CD14-positive monocyte (primary cell): Measurements from ENCODE around the gene IPO8. TPM values are rescaled to one million over a fixed set of nuclear protein-coding genes. Genes with fewer than 3 reads are reported as not detected.
"Not testable (repeated sequence)": the region's sequence is repeated elsewhere in the genome, so short reads cannot be mapped to it uniquely, and the experiment has no call there.

Experiments
- DNase-seq, 3 donors: peaks; one replicate each; pipeline ENCODE4 v3.0.0-alpha.2; 2011 to 2022
- H2AFZ ChIP-seq: 2 replicates; pipeline ENCODE4 v1.6.0; 2012; ENCODE audit warnings: mild to moderate bottlenecking, low read depth, low read length, inconsistent platforms; ENCODE audit not compliant: insufficient read depth, poor library complexity, severe bottlenecking
- H3K27ac ChIP-seq, 2 donors: 1 replicate in 1 of 2; 2 replicates in 1 of 2; pipeline ENCODE4 v1.5.1; 2012 to 2013; ENCODE audit warnings: low read length in 2 of 2, control low read depth in 1 of 2, inconsistent platforms in 1 of 2, low read depth in 1 of 2, mild to moderate bottlenecking in 1 of 2
- H3K27me3 ChIP-seq, 2 donors: one replicate each; pipeline versions ENCODE4 v1.6.0 to v1.6.1; 2011 to 2013; ENCODE audit warnings: low read length in 2 of 2; ENCODE audit not compliant: control insufficient read depth in 2 of 2, insufficient read depth in 2 of 2
- H3K36me3 ChIP-seq, 2 donors: replicated peaks in 1 of 2; 1 replicate in 1 of 2; 2 replicates in 1 of 2; pipeline versions ENCODE4 v1.5.1 to v1.6.1; 2012 to 2013; ENCODE audit warnings: low read length in 2 of 2, control low read depth in 1 of 2, inconsistent platforms in 1 of 2, mild to moderate bottlenecking in 1 of 2; ENCODE audit not compliant: insufficient read depth in 2 of 2, control insufficient read depth in 1 of 2
- H3K4me1 ChIP-seq, 2 donors: 1 replicate in 1 of 2; 2 replicates in 1 of 2; pipeline versions ENCODE4 v1.5.1 to v1.6.1; 2012 to 2013; ENCODE audit warnings: low read length in 2 of 2, control low read depth in 1 of 2, inconsistent platforms in 1 of 2, mild to moderate bottlenecking in 1 of 2, moderate library complexity in 1 of 2; ENCODE audit not compliant: insufficient read depth in 2 of 2, control insufficient read depth in 1 of 2
- H3K4me2 ChIP-seq: replicated peaks from 2 replicates; pipeline ENCODE3; 2012; ENCODE audit warnings: low read length, moderate library complexity, mild to moderate bottlenecking; ENCODE audit not compliant: poor library complexity, severe bottlenecking; ENCODE audit errors: extremely low read depth
- H3K4me3 ChIP-seq, 3 experiments: fragments of 200-600 bp in 1 of 3; sonication (generic) in 1 of 3; replicated peaks in 1 of 3; 1 replicate in 2 of 3; 2 replicates in 1 of 3; pipeline ENCODE4 v1.5.1; 2011 to 2013; ENCODE audit warnings: low read length in 3 of 3, mild to moderate bottlenecking in 3 of 3, control low read depth in 2 of 3, low read depth in 2 of 3, inconsistent platforms in 1 of 3, moderate library complexity in 1 of 3
- H3K79me2 ChIP-seq: 2 replicates; pipeline ENCODE4 v1.6.0; 2012; ENCODE audit warnings: mild to moderate bottlenecking, control low read depth, inconsistent platforms, low read length, moderate library complexity; ENCODE audit not compliant: insufficient read depth
- H3K9ac ChIP-seq: 2 replicates; pipeline ENCODE4 v1.6.0; 2017; ENCODE audit warnings: low read length, mild to moderate bottlenecking; ENCODE audit not compliant: insufficient read depth, poor library complexity, severe bottlenecking
- H3K9me3 ChIP-seq, 2 donors: replicated peaks in 1 of 2; 1 replicate in 1 of 2; 2 replicates in 1 of 2; pipeline versions ENCODE4 v1.5.1 to v1.6.1; 2012 to 2013; ENCODE audit warnings: low read length in 2 of 2, control low read depth in 1 of 2; ENCODE audit not compliant: control insufficient read depth in 1 of 2, insufficient read depth in 1 of 2
- H4K20me1 ChIP-seq: 2 replicates; pipeline ENCODE4 v1.6.0; 2012; ENCODE audit warnings: mild to moderate bottlenecking, low read length, control low read depth, moderate library complexity; ENCODE audit not compliant: insufficient read depth
- H3K27ac Mint-ChIP-seq, 7 donors: one replicate each; pipeline ENCODE4 v1.8.0; 2020; ENCODE audit warnings: mild to moderate bottlenecking in 7 of 7, mixed read lengths in 7 of 7, moderate library complexity in 6 of 7, inconsistent platforms in 2 of 7
- H3K27me3 Mint-ChIP-seq, 3 donors: one replicate each; pipeline ENCODE4 v1.8.0; 2021 to 2022; ENCODE audit warnings: low read depth in 3 of 3, mild to moderate bottlenecking in 3 of 3, mixed read lengths in 3 of 3, moderate library complexity in 3 of 3, inconsistent platforms in 1 of 3
- H3K36me3 Mint-ChIP-seq, 2 donors: one replicate each; pipeline ENCODE4 v1.8.0; 2020; ENCODE audit warnings: mixed read lengths in 2 of 2, inconsistent platforms in 1 of 2, mild to moderate bottlenecking in 1 of 2
- H3K4me1 Mint-ChIP-seq: one replicate; pipeline ENCODE4 v1.8.0; 2020; ENCODE audit warnings: mild to moderate bottlenecking, mixed read lengths
- H3K4me3 Mint-ChIP-seq, 2 donors: one replicate each; pipeline ENCODE4 v1.8.0; 2020; ENCODE audit warnings: mild to moderate bottlenecking in 2 of 2, mixed read lengths in 2 of 2, moderate library complexity in 1 of 2
- H3K9me3 Mint-ChIP-seq, 7 donors: one replicate each; pipeline ENCODE4 v1.8.0; 2020 to 2022; ENCODE audit warnings: mixed read lengths in 7 of 7, mild to moderate bottlenecking in 6 of 7, moderate library complexity in 6 of 7, inconsistent platforms in 2 of 7
- CTCF ChIP-seq: fragments of 200-600 bp; IDR thresholded peaks from one replicate; pipeline ENCODE4 v1.8.0; 2022; ENCODE audit warnings: antibody characterized with exemption, mild to moderate bottlenecking
- WGBS: methylation state at CpG from one replicate; pipeline ENCODE4 v1.1.5; 2013; ENCODE audit warnings: missing lambda C conversion rate; ENCODE audit not compliant: insufficient coverage; 5-methylcytosine and 5-hydroxymethylcytosine counted together
- intact Hi-C, 2 donors: fragments of 100-400 bp; cut with micrococcal nuclease; formaldehyde crosslinking; loops; one replicate each; pipeline versions ENCODE4 v1.15.0 to v1.15.1; 2023
- polyA plus RNA-seq, 3 donors: library from polyadenylated mRNA; depleted of rRNA in 1 of 3; unstranded in 2 of 3; stranded (reverse) in 1 of 3; fragments of 300-500 nt in 2 of 3; fragments of >200 nt in 1 of 3; fragmentation: Illumina TruSeq in 2 of 3; gene quantifications; 1 replicate in 2 of 3; 2 replicates in 1 of 3; pipeline ENCODE4 v1.2.3, GENCODE V29; 2012 to 2021

IPO8 gene
- polyA plus RNA-seq, 3 donors = 8.4 to 15.8 (median 12.5) TPM

- intact Hi-C loops = no loop called here
- Mint-ChIP-seq H3K27me3 (peaks cover 0 to 2% (median 0%) of the 10 kb centered on the region in 3 donors), H3K9me3 (peaks cover 0 to 11% (median 4%) of the 10 kb centered on the region in 7 donors), H3K36me3 (no peaks in the 10 kb centered on the region), H3K4me1 (peaks cover 6% of the 10 kb centered on the region), H3K27ac (no peak overlapping the region), H3K4me3 (no peak overlapping the region)
- Histone ChIP-seq H2AFZ (no peak overlapping the region), H3K36me3 (no peaks in the 10 kb centered on the region), H3K4me2 (no peak overlapping the region), H3K4me3 (no peak overlapping the region), H3K9ac (no peak overlapping the region), H3K79me2 (no peaks in the 10 kb centered on the region), H3K4me1 (no peaks in the 10 kb centered on the region), H3K27me3 (no peaks in the 10 kb centered on the region), H3K9me3 (no peaks in the 10 kb centered on the region), H3K27ac (no peak overlapping the region), H4K20me1 (no peaks in the 10 kb centered on the region)
- TF ChIP-seq CTCF = no peak
- DNase-seq = no peak
- WGBS = 51% methylated on average over 2 of the region's 2 CpGs
These were observed 82.4 kb downstream of the IPO8 start for GRCh38 chr12:30613119-30613830.

GRCh38 chr12:30610718-30611117 is 85.0 kb downstream of the IPO8 start:
- Histone ChIP-seq H3K4me3 (no peak overlapping the region), H3K9ac (no peak overlapping the region), H3K4me2 (no peak overlapping the region), H3K27me3 (no peaks in the 10 kb centered on the region), H2AFZ (no peak overlapping the region), H4K20me1 (no peaks in the 10 kb centered on the region), H3K4me1 (no peaks in the 10 kb centered on the region), H3K79me2 (no peaks in the 10 kb centered on the region), H3K36me3 (no peaks in the 10 kb centered on the region), H3K9me3 (no peaks in the 10 kb centered on the region), H3K27ac (no peak overlapping the region)
- Mint-ChIP-seq H3K27ac (no peak overlapping the region), H3K9me3 (peaks cover 3 to 16% (median 10%) of the 10 kb centered on the region in 7 donors), H3K4me3 (no peak overlapping the region), H3K36me3 (no peaks in the 10 kb centered on the region), H3K27me3 (peaks cover 0 to 2% (median 0%) of the 10 kb centered on the region in 3 donors), H3K4me1 (peaks cover 4% of the 10 kb centered on the region)
- TF ChIP-seq CTCF = no peak
- no peak for DNase-seq
- no CpG with 5 or more reads among the region's 1 CpG for WGBS
- intact Hi-C loops = no loop called here

- H3K4me3 ChIP-seq, H3K27ac Mint-ChIP-seq, H3K36me3 ChIP-seq, H3K9me3 ChIP-seq, H3K4me1 ChIP-seq, H2AFZ ChIP-seq, H3K4me3 Mint-ChIP-seq, H3K4me2 ChIP-seq, H4K20me1 ChIP-seq, H3K27me3 ChIP-seq, H3K79me2 ChIP-seq, intact Hi-C loops, H3K27ac ChIP-seq, H3K4me1 Mint-ChIP-seq, H3K9ac ChIP-seq, H3K27me3 Mint-ChIP-seq, DNase-seq, H3K36me3 Mint-ChIP-seq: not testable (repeated sequence)
- H3K9me3 Mint-ChIP-seq = peaks cover 3 to 18% (median 10%) of the 10 kb centered on the region in 7 donors
These were observed 85.8 kb downstream of the IPO8 start for GRCh38 chr12:30609819-30610218.
